Panc1 (cell line): Measurements from ENCODE around the gene IL15.

Experiments used
- CTCF ChIP-seq: fragments of 450-650 bp; IDR thresholded peaks from 2 replicates; pipeline ENCODE4 v1.5.1; 2017; ENCODE audit warnings: mild to moderate bottlenecking
- POLR2AphosphoS5 ChIP-seq: IDR thresholded peaks from 2 replicates; pipeline ENCODE4 v1.6.1; 2012; ENCODE audit warnings: mild to moderate bottlenecking, low read depth, low read length, moderate library complexity
- REST ChIP-seq, 2 experiments: IDR thresholded peaks; 2 replicates each; pipeline ENCODE4 v1.6.1; 2011 to 2012; ENCODE audit warnings: low read depth in 2 of 2, control low read depth in 1 of 2, low read length in 1 of 2, mild to moderate bottlenecking in 1 of 2, moderate library complexity in 1 of 2; ENCODE audit not compliant: insufficient read depth in 1 of 2
- SIN3A ChIP-seq: IDR thresholded peaks from 2 replicates; pipeline ENCODE4 v1.6.1; 2012; ENCODE audit warnings: low read depth, mild to moderate bottlenecking, low read length, moderate library complexity, borderline replicate concordance; ENCODE audit not compliant: insufficient read depth
- TCF7L2 ChIP-seq: IDR thresholded peaks from 2 replicates; pipeline ENCODE4 v1.6.1; 2011; ENCODE audit warnings: mild to moderate bottlenecking, low read depth, low read length, inconsistent platforms

- no peak for TF ChIP-seq POLR2AphosphoS5
- TF ChIP-seq CTCF, result no peak
- TF ChIP-seq REST (IDR thresholded peaks at IDR 0.05; ENCODE audit: insufficient read depth in 1 of 2, low read depth in 2 of 2, low read length in 1 of 2), result no peak
- no peak for TF ChIP-seq SIN3A
- no peak for TF ChIP-seq TCF7L2
Observed at GRCh38 chr4:141587897-141588296, 48.5 kb upstream of the IL15 start.
